Measurements from ENCODE around the gene DPP4. TPM values are rescaled to one million over a fixed set of nuclear protein-coding genes. Genes with fewer than 3 reads are reported as not detected.

The DPP4 gene
- total and polyA plus RNA-seq, 2 of the 13 experiments (the other 11 are each of a cell fraction or from before 2014, with no cell fraction given): 39.4 to 109 TPM

DNA sequence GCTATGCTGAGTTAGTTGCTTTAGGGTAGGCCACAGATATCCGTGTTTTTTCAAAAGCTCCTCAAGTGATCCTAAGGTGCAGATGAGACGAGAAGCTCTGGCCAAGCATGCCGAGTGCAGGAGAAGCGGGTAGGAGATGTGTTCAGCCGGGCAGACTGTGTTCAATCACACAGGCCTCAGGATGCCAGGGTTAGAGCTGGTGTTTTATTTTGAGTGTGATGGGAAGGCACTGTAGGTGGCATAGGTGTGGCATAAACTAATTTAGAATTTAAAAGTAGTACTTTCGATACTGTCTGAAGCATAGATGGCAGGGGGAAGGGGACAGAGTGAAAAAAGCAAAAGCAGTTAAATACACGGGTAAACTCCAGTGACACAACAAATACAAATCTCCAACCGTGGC, 30.9 kb downstream of the DPP4 start:
- in situ Hi-C loops (cut with HindIII; ENCODE audit: extremely low pct_ligation_motif_present, low pct_unique_long_range_greater_than_20kb): no loop called here
- WGBS (ENCODE audit: low lambda C conversion rate): 92% methylated on average over 8 of the region's 8 CpGs
- H3K79me2 ChIP-seq (ENCODE audit: insufficient read depth, low read length): no peaks in the 10 kb centered on the region

DNA sequence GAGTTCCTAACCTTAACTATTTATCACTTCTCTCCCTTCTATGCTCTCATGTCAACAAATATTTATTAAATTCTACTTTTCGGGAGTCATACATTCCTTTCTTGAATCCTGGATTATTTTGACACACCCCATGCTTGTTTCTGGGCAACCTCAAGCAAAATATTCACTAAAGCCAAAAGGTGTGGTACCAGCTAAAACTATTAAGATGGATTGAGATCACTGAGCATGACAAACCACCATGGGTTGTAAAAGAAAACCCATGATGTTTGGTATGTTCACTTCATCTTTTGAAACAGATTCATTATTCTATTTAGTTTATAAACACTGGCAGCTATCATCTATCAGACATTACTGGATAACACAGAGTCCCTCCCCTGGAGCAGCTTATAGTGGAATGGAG, 32.5 kb downstream of the DPP4 start:
- H2AFZ ChIP-seq (ENCODE audit: low read length): no peak overlapping the region
- H3K4me1 ChIP-seq (ENCODE audit: insufficient read depth, low read length): no peaks in the 10 kb centered on the region
- H3K36me3 ChIP-seq (replicated peaks in 1 of 2; ENCODE audit: control insufficient read depth in 1 of 2, insufficient read depth in 2 of 2, low read length in 2 of 2): peaks cover 6 to 57% of the 10 kb centered on the region in 2 experiments; a peak in 4 of 5 replicates
- no peak overlapping the region for H3K9ac ChIP-seq (ENCODE audit: insufficient read depth, low read depth, low read length)
- no peak for DNase-seq (ENCODE audit: low spot score)
- H3K79me2 ChIP-seq (ENCODE audit: insufficient read depth, low read length): no peaks in the 10 kb centered on the region
- FAIRE-seq: no peak
- no peaks in the 10 kb centered on the region for H4K20me1 ChIP-seq (ENCODE audit: insufficient read depth, low read length)
- ChIA-PET POLR2A (interaction anchor here (0.9 kb wide), 1 partner anchor 31 kb away, joined by 3 read pairs; no protein-coding TSS in a partner anchor), CTCF (ENCODE audit: low intra/inter-chr PET ratio, low total read pairs) (no interaction called here)
- no peak overlapping the region for H3K4me2 ChIP-seq (ENCODE audit: low read depth, low read length)
- no peak for TF ChIP-seq CCDC6 (CRISPR knock-in tag; IDR thresholded peaks at IDR 0.05)
- TF ChIP-seq, protein P1, sequence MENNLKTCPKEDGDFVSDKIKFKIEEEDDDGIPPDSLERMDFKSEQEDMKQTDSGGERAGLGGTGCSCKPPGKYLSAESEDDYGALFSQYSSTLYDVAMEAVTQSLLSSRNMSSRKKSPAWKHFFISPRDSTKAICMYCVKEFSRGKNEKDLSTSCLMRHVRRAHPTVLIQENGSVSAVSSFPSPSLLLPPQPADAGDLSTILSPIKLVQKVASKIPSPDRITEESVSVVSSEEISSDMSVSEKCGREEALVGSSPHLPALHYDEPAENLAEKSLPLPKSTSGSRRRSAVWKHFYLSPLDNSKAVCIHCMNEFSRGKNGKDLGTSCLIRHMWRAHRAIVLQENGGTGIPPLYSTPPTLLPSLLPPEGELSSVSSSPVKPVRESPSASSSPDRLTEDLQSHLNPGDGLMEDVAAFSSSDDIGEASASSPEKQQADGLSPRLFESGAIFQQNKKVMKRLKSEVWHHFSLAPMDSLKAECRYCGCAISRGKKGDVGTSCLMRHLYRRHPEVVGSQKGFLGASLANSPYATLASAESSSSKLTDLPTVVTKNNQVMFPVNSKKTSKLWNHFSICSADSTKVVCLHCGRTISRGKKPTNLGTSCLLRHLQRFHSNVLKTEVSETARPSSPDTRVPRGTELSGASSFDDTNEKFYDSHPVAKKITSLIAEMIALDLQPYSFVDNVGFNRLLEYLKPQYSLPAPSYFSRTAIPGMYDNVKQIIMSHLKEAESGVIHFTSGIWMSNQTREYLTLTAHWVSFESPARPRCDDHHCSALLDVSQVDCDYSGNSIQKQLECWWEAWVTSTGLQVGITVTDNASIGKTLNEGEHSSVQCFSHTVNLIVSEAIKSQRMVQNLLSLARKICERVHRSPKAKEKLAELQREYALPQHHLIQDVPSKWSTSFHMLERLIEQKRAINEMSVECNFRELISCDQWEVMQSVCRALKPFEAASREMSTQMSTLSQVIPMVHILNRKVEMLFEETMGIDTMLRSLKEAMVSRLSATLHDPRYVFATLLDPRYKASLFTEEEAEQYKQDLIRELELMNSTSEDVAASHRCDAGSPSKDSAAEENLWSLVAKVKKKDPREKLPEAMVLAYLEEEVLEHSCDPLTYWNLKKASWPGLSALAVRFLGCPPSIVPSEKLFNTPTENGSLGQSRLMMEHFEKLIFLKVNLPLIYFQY (CRISPR knock-in tag; IDR thresholded peaks at IDR 0.05; ENCODE audit: borderline replicate concordance): no peak
- no peak for TF ChIP-seq ZNF577 (CRISPR knock-in tag; IDR thresholded peaks at IDR 0.05; ENCODE audit: borderline replicate concordance, low read depth)
- H3K4me3 ChIP-seq (replicated peaks in 1 of 3; ENCODE audit: insufficient read depth in 1 of 3, low read depth in 2 of 3, low read length in 3 of 3): no peak overlapping the region
- intact Hi-C loops (cut with micrococcal nuclease; ENCODE audit: unreplicated experiment) (no loop called here), in situ Hi-C loops (cut with HindIII; ENCODE audit: extremely low pct_ligation_motif_present, low pct_unique_long_range_greater_than_20kb) (no loop called here)
- H3K27ac ChIP-seq (ENCODE audit: extremely low read length, insufficient read depth, low read length): no peak overlapping the region
- H3K27me3 ChIP-seq (ENCODE audit: control insufficient read depth in 1 of 2, insufficient read depth in 2 of 2, low read length in 2 of 2): no peaks in the 10 kb centered on the region
- BruUV-seq (replicated peaks): no TSS peak
- no peak for ATAC-seq
- H3K9me3 ChIP-seq (ENCODE audit: low read length): no peaks in the 10 kb centered on the region
- 91% methylated on average over 1 of the region's 1 CpG for WGBS (ENCODE audit: low lambda C conversion rate)

More for the DNA sequence above, 30.9 kb downstream of the DPP4 start:
- no peak overlapping the region for H3K4me3 ChIP-seq (replicated peaks in 1 of 3; ENCODE audit: insufficient read depth in 1 of 3, low read depth in 2 of 3, low read length in 3 of 3)
- no peaks in the 10 kb centered on the region for H3K4me1 ChIP-seq (ENCODE audit: insufficient read depth, low read length)
- POLR2A ChIA-PET: no interaction called here
- H3K36me3 ChIP-seq (replicated peaks in 1 of 2; ENCODE audit: control insufficient read depth in 1 of 2, insufficient read depth in 2 of 2, low read length in 2 of 2): peaks cover 6 to 54% of the 10 kb centered on the region in 2 experiments; a peak in 4 of 5 replicates
- DNase-seq (ENCODE audit: low spot score) (no peak), FAIRE-seq (no peak), ATAC-seq (no peak)
- no peak overlapping the region for H2AFZ ChIP-seq (ENCODE audit: low read length)
- BruUV-seq (replicated peaks): no TSS peak
- no peaks in the 10 kb centered on the region for H4K20me1 ChIP-seq (ENCODE audit: insufficient read depth, low read length)
- CTCF ChIA-PET (ENCODE audit: low intra/inter-chr PET ratio, low total read pairs): no interaction called here
- H3K4me2 ChIP-seq (ENCODE audit: low read depth, low read length): no peak overlapping the region
- H3K27me3 ChIP-seq (ENCODE audit: control insufficient read depth in 1 of 2, insufficient read depth in 2 of 2, low read length in 2 of 2): no peaks in the 10 kb centered on the region
- H3K9ac ChIP-seq (ENCODE audit: insufficient read depth, low read depth, low read length): no peak overlapping the region
- H3K27ac ChIP-seq (ENCODE audit: extremely low read length, insufficient read depth, low read length): no peak overlapping the region
- intact Hi-C loops (cut with micrococcal nuclease; ENCODE audit: unreplicated experiment): no loop called here
- H3K9me3 ChIP-seq (ENCODE audit: low read length): no peaks in the 10 kb centered on the region
- no peak for TF ChIP-seq STAT5B (CRISPR knock-in tag; IDR thresholded peaks at IDR 0.05)
- no peak for TF ChIP-seq ZSCAN29 (CRISPR knock-in tag; conservative IDR thresholded peaks at IDR 0.05)
